HG03521 (cell line): ENCODE measurements around the gene RBMY1D.
"Not testable (repeated sequence)": the region's sequence is repeated elsewhere in the genome, so short reads cannot be mapped to it uniquely, and the experiment has no call there.

Source experiments
- ATAC-seq: cut with Tn5 transposase; IDR thresholded peaks from one replicate; pipeline ENCODE4 v1.9.1; 2021; ENCODE audit warnings: mild to moderate bottlenecking, moderate library complexity; ENCODE audit not compliant: unreplicated experiment

Gene RBMY1D

DNA sequence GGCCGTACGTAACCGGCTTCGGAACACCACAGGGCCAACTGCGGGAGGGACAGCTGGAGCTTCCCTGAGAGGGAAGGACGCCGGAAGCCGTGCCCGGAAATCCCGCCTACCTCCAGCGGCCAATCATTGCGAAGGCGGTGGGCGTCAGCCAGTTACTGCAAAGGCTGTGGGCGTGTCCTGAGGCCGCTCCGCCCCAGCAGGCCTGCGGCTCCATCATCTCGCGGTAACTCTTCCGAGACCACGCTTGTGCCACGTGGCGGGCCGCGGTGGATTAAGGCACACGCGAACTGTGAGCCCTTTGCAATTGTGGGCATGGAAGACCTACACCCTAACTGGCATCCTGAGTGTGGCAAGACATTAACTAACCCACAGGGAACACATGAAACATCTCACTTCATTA lies at the start of gene RBMY1D:
RBMY1D (minus strand) TSS at position 101 of the 400 bp plus-strand sequence. CDS start 2,013 bp downstream, outside the sequence.
- ATAC-seq = not testable (repeated sequence)

DNA sequence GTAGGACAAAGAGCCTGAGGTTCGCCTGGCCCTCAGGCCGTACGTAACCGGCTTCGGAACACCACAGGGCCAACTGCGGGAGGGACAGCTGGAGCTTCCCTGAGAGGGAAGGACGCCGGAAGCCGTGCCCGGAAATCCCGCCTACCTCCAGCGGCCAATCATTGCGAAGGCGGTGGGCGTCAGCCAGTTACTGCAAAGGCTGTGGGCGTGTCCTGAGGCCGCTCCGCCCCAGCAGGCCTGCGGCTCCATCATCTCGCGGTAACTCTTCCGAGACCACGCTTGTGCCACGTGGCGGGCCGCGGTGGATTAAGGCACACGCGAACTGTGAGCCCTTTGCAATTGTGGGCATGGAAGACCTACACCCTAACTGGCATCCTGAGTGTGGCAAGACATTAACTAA lies 23.6 kb upstream of the RBMY1D start, which contains the start of gene RBMY1E:
RBMY1E (minus strand) TSS at position 101 of the 400 bp plus-strand sequence. CDS start 1,978 bp downstream, outside the sequence.
- ATAC-seq = not testable (repeated sequence)

DNA sequence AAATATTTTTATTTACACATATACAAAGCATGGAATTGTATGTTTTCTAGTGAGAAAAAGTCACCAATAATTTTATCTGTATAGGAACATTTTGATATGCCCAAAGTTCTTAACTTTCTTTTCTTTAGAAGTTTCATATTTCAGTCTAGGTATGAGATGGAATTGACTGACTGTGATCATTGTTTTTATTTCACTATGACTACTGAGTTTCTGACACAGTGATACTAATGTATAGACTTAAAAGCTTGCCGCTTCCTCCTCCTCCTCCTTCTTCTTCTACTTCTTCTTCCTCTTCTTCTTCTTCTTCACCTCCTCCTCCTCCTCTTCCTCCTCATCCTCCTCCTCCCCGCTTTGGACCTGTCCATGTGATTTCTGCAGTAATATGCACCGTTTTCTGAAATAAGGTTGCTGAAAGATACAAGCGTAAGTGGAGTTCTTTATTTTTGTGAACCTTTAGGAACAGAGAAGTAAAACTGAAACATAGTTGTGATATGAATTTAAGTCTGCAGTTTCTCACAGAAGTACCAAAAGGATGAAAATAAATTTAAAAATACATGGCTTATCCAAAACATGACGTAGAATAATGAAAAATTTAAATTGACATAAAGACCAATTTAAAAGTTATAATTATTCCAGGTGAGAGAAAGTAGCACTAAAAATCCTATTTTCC lies 24.8 kb downstream of the RBMY1D start:
- ATAC-seq = peak; percentile 67

GRCh38 chrY:21845481-21845880 lies 48.8 kb downstream of the RBMY1D start:
- no peak for ATAC-seq

- no peak for ATAC-seq
Measured at GRCh38 chrY:21842090-21842489, 52.2 kb downstream of the RBMY1D start.

DNA sequence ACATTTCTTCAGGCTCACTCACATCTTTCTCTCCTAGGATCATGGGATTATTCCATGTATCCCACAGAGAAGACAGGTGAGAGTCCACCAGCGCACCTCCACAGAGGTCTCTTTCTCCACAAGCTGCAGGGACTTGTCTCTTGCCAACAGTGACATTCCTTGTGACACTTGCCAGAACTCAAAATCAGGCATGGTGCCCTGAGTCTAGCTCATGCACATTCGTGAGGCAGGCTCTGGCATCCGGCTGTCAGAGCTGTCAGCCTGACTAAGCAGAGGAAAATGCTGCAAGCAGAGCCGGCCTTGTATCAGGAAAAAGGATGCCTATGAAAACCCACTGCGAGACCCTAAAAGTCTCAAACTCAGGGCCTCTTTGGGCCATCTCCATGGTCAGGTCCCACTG lies 54.8 kb downstream of the RBMY1D start:
- no peak for ATAC-seq

DNA sequence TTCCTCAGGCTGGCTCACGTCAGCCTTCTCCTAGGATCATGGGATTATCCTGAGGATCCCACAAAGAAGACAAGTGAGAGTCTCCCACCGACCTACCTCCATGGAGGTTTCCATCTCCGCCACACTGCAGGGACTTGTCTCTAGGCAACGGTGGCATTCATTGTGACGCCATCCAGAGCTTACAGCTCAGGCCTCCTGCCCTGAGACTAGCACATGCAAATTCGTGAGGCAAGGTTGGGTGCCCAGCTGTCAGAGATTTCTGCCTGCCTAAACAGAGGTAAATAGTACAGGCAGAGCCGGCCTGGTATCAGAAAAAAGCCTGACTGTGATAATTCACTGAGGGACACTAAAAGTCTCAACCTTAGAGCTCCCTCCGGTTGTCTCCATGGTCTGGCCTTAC lies 58.0 kb downstream of the RBMY1D start:
- no peak for ATAC-seq

DNA sequence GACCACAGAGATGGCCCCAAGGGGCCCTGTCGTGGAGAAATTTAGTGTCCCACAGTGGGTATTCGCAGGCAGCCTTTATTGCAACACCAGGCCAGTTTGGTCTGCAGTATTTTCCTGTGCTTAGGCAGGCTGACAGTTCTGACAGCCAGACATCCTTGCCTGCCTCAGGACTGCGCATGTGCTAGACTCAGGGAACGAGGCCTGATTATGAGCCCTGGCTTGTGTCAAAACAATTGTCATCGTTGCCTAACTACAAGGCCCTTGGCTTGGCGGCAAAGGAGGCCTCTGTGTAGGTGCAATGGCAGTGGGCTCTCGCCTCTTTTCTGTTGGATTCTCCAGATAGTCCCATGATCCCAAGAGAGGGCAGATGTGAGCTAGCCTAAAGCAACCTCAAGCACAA lies 59.3 kb downstream of the RBMY1D start:
- ATAC-seq = no peak
